Esophagus muscularis mucosa (tissue), 3 donors: ENCODE measurements around the gene FGD6.

Experiments used
- CTCF ChIP-seq, 3 experiments: fragments of 200-600 bp in 2 of 3; fragments of 450-650 bp in 1 of 3; sonication (generic) in 2 of 3; IDR thresholded peaks; one replicate each; pipeline ENCODE4 v1.5.1; 2017 to 2019; ENCODE audit warnings: antibody characterized with exemption in 3 of 3, mild to moderate bottlenecking in 2 of 3, moderate library complexity in 1 of 3
- POLR2A ChIP-seq: fragments of 450-650 bp; IDR thresholded peaks from one replicate; pipeline ENCODE4 v1.6.1; 2017; ENCODE audit warnings: antibody characterized with exemption, moderate library complexity, mild to moderate bottlenecking, low read depth

- TF ChIP-seq POLR2A (no peak), CTCF (IDR thresholded peaks at IDR 0.05) (no peak)
These were observed 40.0 kb downstream of the FGD6 start for GRCh38 chr12:95177201-95177768.
